ENCODE results near the gene RTP2. TPM values are rescaled to one million over a fixed set of nuclear protein-coding genes. Genes with fewer than 3 reads are reported as not detected.

Gene RTP2
- total RNA-seq, 1 experiment from 2014 or later, result not detected

DNA sequence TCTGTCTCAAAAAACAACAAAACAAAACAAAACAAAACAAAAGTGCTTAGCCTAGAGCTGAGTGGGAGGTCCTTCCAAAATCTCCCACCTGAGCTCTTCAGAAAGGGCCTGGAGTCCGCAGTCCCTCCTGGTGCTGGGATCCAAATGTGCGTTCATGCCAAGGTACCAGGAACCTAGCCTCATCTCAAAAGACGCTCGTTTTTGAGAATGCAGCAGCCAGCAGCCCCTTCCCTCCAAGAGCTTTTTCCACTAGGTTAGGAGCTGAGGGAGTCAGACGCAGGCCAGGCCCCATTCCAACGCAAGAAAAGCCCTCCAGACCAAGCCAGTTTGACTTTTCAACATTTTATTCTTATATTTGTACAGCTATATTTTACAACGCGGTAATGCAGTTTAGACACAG lies 18.7 kb upstream of the RTP2 start:
- H3K4me2 ChIP-seq (ENCODE audit: low read length), result no peak overlapping the region
- H3K9me3 ChIP-seq (ENCODE audit: low read length), result no peaks in the 10 kb centered on the region
- no peaks in the 10 kb centered on the region for H3K4me1 ChIP-seq (ENCODE audit: insufficient read depth, low read length)
- POLR2A ChIA-PET (ENCODE audit: unreplicated experiment), result no interaction called here
- H3K27ac ChIP-seq (ENCODE audit: low read length), result no peak overlapping the region
- BruUV-seq (replicated peaks), result no TSS peak
- TF ChIP-seq CTCF (conservative IDR thresholded peaks at IDR 0.05; ENCODE audit: low read depth, low read length) (no peak), EZH2 (IDR thresholded peaks at IDR 0.05; ENCODE audit: low read length, unreplicated experiment) (no peak), EZH2phosphoT487 (IDR thresholded peaks at IDR 0.05; ENCODE audit: borderline replicate concordance, low read length) (no peak)
- ATAC-seq (no peak), DNase-seq (no peak)
- no peaks in the 10 kb centered on the region for H4K20me1 ChIP-seq (ENCODE audit: low read length)
- peaks cover 26% of the 10 kb centered on the region for H3K36me3 ChIP-seq (ENCODE audit: low read depth, low read length)
- H3K4me3 ChIP-seq (ENCODE audit: low read length), result no peak overlapping the region
- no peaks in the 10 kb centered on the region for H3F3A ChIP-seq (ENCODE audit: low read length, unreplicated experiment)
- H3K79me2 ChIP-seq (ENCODE audit: low read length), result no peaks in the 10 kb centered on the region
- intact Hi-C loops (cut with micrococcal nuclease), result no loop called here
- no peaks in the 10 kb centered on the region for H3K27me3 ChIP-seq (ENCODE audit: low read length)
- no peak overlapping the region for H2AFZ ChIP-seq (ENCODE audit: low read length)
- H3K9me2 ChIP-seq (replicated peaks; ENCODE audit: low read length), result no peaks in the 10 kb centered on the region
- CTCF ChIA-PET, result no interaction called here
- H3K9ac ChIP-seq (ENCODE audit: low read length), result no peak overlapping the region

DNA sequence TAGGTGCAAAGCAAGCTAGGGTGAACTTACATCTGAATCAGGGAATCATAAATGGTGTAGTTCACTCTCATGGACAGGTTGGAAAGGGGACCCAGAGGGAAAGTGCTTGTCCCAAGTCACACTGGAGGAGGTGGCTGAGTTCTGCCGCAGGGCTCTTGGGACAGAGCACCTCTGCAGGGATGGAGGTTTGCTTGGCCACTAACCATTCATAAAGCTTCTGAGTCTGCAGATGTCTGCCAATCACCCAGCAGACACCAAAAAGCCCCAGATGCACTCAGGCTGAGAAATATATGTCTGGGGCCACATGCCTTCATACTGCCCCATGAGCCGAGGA lies 17.9 kb upstream of the RTP2 start:
- Histone ChIP-seq H3K27ac (ENCODE audit: low read length) (no peak overlapping the region), H3K4me2 (ENCODE audit: low read length) (no peak overlapping the region), H3K36me3 (ENCODE audit: low read depth, low read length) (peaks cover 20% of the 10 kb centered on the region), H4K20me1 (ENCODE audit: low read length) (no peaks in the 10 kb centered on the region), H2AFZ (ENCODE audit: low read length) (no peak overlapping the region), H3K4me1 (ENCODE audit: insufficient read depth, low read length) (no peaks in the 10 kb centered on the region), H3K9me3 (ENCODE audit: low read length) (no peaks in the 10 kb centered on the region), H3K9ac (ENCODE audit: low read length) (no peak overlapping the region), H3K27me3 (ENCODE audit: low read length) (no peaks in the 10 kb centered on the region), H3K9me2 (replicated peaks; ENCODE audit: low read length) (no peaks in the 10 kb centered on the region), H3K79me2 (ENCODE audit: low read length) (no peaks in the 10 kb centered on the region), H3K4me3 (ENCODE audit: low read length) (no peak overlapping the region), H3F3A (ENCODE audit: low read length, unreplicated experiment) (no peaks in the 10 kb centered on the region)
- TF ChIP-seq EZH2 (IDR thresholded peaks at IDR 0.05; ENCODE audit: low read length, unreplicated experiment) (no peak), EZH2phosphoT487 (IDR thresholded peaks at IDR 0.05; ENCODE audit: borderline replicate concordance, low read length) (no peak), CTCF (conservative IDR thresholded peaks at IDR 0.05; ENCODE audit: low read depth, low read length) (no peak)
- BruUV-seq (replicated peaks), result no TSS peak
- CTCF ChIA-PET, result no interaction called here
- intact Hi-C loops (cut with micrococcal nuclease), result no loop called here
- DNase-seq (no peak), ATAC-seq (peak; percentile 19)
- POLR2A ChIA-PET (ENCODE audit: unreplicated experiment), result interaction anchor here (0.6 kb wide), 1 partner anchor 1555 kb away, joined by 4 read pairs; no protein-coding TSS in a partner anchor

DNA sequence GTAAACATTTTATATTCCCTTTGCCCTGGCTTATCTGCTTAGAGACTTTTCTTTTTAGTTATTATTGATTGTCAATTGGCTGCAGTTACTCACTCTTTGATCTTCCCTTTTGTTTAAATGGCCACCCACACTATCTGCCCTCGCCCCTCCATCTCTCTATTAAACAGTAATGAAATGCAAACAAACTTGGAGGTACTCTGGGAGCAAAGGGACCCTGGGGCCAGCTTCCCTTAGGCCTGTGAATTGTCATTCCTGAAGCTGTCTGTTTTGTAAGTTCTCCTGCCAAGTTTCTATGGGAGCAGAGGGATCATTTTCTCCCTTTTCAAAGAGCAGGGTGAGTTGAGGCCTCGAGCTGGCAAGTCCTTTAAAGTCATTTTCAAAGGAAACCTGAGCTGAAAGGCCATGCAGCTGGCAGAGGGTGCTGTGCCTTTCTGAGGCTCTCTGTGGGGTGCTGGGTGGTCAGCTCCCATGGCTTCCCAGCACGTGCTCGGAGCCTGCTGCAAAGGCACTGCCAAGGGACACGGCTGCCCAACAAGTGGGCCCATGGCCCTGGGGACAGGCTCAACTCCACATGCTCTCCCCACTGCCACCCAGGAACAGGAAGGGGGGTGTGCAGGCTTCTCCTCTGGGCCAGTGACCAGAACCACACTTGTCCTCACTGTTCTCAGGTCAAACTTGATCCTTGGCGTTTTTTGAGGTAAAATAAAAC lies 17.4 kb upstream of the RTP2 start:
- peaks cover 19% of the 10 kb centered on the region for H3K36me3 ChIP-seq (ENCODE audit: low read depth, low read length)
- H3K9ac ChIP-seq (ENCODE audit: low read length), result no peak overlapping the region
- H3K9me3 ChIP-seq (ENCODE audit: low read length), result no peaks in the 10 kb centered on the region
- H3K4me2 ChIP-seq (ENCODE audit: low read length), result no peak overlapping the region
- no peaks in the 10 kb centered on the region for H3K4me1 ChIP-seq (ENCODE audit: insufficient read depth, low read length)
- DNase-seq, result no peak
- H3K4me3 ChIP-seq (ENCODE audit: low read length), result no peak overlapping the region
- intact Hi-C loops (cut with micrococcal nuclease), result no loop called here
- BruUV-seq (replicated peaks), result no TSS peak
- no peak overlapping the region for H3K27ac ChIP-seq (ENCODE audit: low read length)
- no peak overlapping the region for H2AFZ ChIP-seq (ENCODE audit: low read length)
- TF ChIP-seq CTCF (conservative IDR thresholded peaks at IDR 0.05; ENCODE audit: low read depth, low read length), result no peak
- no peak for TF ChIP-seq EZH2 (IDR thresholded peaks at IDR 0.05; ENCODE audit: low read length, unreplicated experiment)
- TF ChIP-seq EZH2phosphoT487 (IDR thresholded peaks at IDR 0.05; ENCODE audit: borderline replicate concordance, low read length), result no peak
- no peaks in the 10 kb centered on the region for H4K20me1 ChIP-seq (ENCODE audit: low read length)
- H3K27me3 ChIP-seq (ENCODE audit: low read length), result no peaks in the 10 kb centered on the region
- H3K79me2 ChIP-seq (ENCODE audit: low read length), result no peaks in the 10 kb centered on the region
- peak; percentile 19 for ATAC-seq
- H3K9me2 ChIP-seq (replicated peaks; ENCODE audit: low read length), result no peaks in the 10 kb centered on the region
- CTCF ChIA-PET, result no interaction called here
- POLR2A ChIA-PET (ENCODE audit: unreplicated experiment), result interaction anchor here (0.6 to 0.7 kb wide), 5 partner anchors 374 to 1556 kb away, joined by 3 to 8 read pairs (median 4); no protein-coding TSS in a partner anchor
- no peaks in the 10 kb centered on the region for H3F3A ChIP-seq (ENCODE audit: low read length, unreplicated experiment)

All from PC-3 (cell line).